T-helper 1 cell (primary cell): ENCODE results near the gene SREBF1.

Source experiments
- DNase-seq, 5 donors: peaks; one replicate each; pipeline ENCODE4 v3.0.0-alpha.2; 2012 to 2020
- total RNA-seq, 4 donors: gene quantifications; one replicate each; lab custom pipeline; 2026; lab: John Stamatoyannopoulos, UW

SREBF1 gene
- total RNA-seq = 64.9 to 128 (median 76.3) reads per million in 4 donors

- peak; percentile 44 to 80 (median 58) for DNase-seq
Measured at GRCh38 chr17:17836818-17837379, at the start of gene SREBF1. TSS of gene SREBF1 (minus strand) at chr17:17836986. CDS start at chr17:17836817, 169 bp downstream.

DNA sequence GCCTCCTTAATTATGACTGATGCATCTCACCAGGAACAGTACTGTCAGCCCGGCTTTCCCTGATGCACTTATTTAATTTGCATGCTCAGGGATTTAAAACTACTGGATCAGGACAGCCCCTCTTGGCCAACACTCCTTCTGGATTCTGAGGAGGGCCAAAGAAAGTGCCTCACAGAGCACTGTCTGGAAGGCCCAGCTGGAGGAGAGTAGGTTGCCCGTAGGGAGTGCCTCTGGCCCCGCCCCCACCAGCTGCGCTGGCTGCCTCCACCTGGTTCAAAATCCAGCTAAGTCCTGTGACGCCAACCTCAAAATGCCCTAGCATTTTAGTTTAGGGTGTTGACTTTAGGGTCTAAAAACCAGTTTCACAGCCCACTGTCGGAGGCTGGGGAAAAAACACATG lies 49.4 kb upstream of the SREBF1 start:
- DNase-seq = no peak

DNA sequence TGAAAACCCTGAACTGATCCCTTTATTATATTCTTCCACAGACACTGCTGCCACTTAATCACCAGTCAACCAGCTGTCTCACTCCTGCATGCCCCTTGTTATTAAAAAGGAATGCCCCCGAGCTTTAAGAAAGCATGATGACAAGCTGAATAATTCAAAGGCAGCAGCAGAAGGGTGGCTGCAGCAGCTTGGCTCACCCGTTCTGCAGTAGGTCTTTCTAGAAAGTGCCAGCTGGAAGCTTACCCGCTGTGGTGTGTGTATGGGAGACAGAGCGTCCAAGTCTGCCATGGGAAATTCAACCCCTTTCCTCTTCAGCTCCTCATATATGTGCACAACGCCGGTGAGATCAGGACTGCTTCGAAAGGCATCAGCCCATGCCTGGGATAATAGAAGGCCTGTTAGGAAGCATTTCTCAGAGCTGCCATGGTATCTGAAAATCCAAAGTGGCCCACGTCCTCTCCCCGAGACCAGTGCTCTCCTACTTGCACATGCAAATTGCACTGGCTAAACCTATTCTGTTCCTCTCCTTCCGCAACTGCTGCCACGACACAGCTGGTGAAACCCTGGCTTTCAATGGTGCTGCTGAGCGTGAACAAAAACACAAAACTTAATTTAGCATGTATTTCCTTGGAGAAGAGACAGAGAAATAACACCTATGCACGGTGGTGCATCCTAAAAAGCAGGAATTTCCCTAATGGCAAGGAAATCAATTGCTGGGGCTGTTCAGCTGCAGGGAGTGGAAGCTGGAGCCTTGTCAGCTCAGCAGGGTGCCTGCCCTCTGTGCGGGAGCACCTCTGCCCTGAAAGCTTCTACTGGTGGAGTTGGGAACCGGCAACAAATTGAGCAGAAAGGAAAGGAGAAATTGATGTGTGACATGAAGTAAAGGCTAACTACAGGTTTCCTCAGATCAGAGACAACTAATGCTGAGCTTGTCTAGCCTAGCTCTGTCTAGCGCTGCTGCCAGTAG lies 47.9 kb upstream of the SREBF1 start:
- DNase-seq = no peak

DNA sequence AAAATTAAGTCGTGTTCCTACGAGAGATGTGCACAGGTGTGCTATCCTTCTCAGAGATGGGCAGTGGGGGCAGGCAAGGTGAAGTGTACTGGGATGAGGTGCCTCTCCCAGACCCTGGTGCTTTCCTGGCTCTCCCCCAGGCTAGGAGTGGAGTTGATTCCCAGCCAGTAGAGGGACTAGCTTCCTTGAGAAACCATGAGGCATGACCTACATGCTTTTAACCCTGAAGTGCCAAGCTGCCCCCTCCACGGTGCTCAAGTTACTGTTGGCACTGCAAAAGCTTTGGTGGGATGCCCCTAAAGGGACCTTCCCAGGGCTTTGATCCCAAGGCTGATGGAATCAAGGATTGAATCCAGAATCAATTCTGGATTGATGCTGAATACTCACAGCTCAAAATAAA lies 47.0 kb upstream of the SREBF1 start:
- DNase-seq = no peak

DNA sequence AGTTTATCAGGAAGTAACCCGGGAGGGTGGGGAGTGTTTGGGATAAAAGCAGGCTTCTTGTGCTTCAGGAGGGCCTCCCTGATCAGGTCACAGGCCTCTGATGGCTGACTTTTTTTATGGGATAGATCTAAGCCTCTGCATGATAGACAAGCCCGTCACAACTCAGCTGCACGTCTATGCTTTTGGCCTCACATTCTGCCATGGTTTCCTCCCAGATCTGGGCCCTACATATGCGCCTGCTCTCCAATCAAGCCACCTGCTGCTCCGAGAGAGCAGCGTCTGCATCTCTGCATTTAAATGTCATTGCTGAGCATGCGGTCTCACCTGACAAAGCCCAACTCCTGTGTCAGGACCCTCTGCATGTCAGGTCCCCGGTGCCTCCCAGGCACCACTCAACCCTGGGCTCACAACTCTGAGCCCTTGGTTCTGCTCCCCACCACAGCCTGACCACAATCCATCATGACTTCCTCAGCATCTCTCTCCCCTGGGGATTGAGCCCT lies 45.3 kb upstream of the SREBF1 start:
- DNase-seq = no peak

GRCh38 chr17:17880577-17881196 lies 43.9 kb upstream of the SREBF1 start:
- DNase-seq = no peak

DNA sequence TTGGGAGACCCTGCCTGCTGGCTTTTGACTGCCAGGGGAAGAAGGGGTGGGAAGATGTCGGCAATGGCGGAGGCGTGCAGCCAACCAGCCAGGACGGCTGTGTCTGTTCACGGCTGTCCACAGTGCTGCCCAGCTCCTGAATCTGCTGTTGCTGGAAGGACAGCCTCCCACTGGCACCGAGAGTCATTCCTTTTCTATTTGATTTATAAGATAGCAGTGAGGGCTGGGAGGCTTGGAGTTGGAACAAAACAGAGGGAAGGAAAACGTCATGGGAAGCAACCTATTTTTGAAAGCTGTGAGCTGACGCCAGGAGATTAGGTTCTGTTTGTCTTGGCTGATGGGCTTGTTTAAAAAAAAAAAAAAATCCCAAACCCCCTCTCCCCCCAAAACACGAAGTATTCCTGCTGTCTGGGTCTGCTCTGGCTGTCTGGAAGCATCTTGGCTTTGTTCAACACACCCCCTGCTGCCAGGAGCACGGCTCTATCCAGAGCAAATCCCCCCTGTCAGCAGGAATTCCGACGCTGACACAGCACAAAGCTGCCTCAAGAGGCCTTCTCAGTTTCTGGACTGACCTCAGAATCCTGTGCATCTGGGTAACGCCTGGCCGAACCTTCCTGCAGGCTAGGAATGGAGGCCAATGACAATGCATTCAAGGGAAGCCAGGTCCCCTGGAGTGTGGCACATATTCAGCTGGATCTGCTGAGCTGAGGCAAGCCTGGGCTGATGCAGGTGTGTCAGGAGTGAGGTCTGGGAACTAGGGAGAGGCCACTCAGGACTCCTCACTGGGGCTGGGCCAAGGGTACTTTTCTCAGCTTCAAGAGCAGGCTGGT lies 41.0 kb upstream of the SREBF1 start:
- DNase-seq = no peak

DNA sequence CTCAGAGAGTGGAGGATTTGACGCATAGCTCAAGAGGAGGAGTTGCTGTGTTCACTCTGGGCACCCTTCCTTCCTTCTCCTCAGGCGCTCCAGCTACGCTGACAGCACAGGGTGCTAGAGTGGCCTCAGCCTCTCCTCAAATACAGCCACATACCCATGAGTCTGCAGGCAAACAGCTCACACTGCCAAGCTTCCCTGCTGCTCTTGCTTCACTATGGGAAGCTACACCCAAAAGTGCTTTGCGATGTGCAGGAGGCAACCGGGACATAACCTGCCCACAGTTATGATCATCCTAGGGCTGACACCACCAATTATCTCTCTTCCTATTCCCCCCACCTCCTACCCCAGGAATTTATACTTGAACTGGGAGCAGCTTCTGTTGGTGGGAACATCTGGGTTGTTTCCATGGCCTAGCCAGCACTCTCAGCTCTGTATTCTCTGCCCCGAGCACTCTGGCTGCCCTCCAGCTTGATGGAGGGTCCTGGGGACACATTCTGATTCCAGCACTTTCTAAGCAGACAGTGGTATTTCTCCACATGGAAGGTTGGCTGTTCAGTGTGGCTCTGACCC lies 40.3 kb upstream of the SREBF1 start:
- DNase-seq = no peak

DNA sequence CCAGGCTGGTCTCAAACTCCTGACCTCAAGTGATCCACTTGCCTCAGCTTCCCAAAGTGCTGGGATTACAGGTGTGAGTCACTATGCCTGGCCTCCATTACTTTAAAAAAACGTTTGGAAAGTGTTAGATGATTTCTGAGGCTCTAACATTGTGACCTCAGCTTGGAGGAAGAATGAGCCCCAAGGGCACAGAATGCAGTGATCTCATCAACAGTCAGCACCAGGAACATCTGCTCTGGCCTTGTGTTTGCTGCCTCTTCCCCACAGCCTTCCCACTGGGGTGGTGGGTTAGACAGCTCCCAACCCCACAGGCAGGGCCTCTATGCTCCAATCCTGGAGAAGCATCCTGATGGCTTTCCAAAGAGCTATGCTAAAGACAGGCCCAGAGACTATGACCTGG lies 37.7 kb upstream of the SREBF1 start:
- DNase-seq = no peak

- DNase-seq = no peak
Measured at GRCh38 chr17:17873450-17873991, 36.7 kb upstream of the SREBF1 start.

- DNase-seq = no peak
Measured at GRCh38 chr17:17872547-17873345, 36.0 kb upstream of the SREBF1 start.

DNA sequence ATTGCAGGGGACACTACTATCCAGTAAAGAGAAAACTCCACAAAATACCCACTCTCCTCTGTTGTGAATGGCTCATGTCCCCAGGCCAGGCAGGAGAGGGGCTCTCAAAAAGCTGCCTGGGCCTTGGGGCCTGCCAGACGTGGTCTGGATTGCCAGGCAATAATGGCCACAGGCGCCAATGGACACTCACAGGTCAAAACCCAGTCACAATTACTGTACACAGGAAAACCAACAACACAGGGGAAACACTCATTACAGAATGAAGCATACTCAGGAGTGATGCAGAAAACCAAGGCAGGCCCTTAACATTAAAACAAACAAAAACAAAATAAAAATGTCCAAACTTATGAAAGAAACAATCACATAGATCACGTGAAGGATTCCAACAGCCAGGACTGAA lies 35.1 kb upstream of the SREBF1 start:
- DNase-seq = no peak

- DNase-seq = no peak
Measured at GRCh38 chr17:17870247-17870646, 33.5 kb upstream of the SREBF1 start.

DNA sequence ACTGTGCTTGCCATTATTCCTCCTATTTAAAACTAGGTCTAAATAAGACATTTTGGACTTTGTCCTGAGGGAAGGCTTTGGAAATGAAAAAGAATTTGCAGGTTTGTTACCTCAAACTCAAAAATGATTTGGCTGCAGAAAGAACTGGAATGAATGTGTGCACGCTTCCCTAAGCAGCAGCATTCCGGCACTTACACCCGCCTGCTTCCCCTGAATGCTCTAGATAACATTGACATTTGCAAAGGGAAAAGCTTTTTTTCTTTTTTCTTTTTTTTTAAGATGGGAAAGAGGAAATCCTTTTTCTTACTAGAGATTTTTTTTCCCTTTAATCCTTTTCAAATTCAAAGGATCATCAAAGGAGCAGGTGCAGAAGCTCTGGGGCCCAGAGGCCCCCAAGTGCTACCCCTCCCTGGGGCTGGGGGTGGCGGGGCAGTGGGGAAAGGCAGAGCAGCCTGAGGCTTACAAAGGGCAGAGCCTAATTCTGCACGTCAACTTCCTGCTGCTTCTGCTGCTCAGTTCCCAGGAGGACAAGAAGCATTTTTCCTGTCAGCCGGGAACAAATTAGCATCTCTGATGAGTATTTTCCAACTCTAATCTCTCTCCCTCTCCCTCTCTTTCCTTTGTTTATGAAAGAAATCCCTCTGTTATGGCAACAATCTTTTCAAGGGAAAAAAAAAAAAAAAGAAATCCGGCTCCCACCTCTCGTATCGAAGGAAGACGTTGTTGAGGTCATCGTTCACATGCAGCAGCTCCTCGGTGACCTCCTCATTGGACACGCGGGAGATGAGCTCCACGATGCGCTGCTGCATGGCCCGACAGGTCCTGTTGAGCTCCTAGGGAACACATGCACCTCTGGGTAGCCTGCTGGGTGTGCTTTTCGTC lies 32.1 kb upstream of the SREBF1 start:
- no peak for DNase-seq

DNA sequence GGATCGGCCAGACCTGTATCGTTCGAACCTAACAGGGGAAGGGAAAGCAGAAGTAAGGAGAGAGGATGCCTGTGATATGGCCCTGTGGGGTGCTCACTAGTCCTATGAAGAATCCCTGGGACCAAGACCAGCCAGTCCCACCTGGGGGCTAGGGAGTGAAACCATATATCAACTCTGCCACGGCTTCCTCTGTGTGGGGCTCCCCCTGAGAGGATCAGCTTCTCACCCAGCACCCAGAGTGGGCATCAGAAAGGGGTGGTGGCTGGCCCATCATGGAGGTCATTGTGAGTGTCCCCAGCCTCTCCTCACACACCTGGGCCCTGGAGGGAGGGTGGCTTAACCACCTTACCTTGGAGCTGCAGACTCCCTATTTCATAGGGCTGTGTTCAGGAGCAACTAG lies 30.1 kb upstream of the SREBF1 start:
- DNase-seq = no peak

GRCh38 chr17:17866425-17866824 lies 29.6 kb upstream of the SREBF1 start:
- DNase-seq = no peak

GRCh38 chr17:17865035-17865434 lies 28.2 kb upstream of the SREBF1 start:
- DNase-seq = no peak

GRCh38 chr17:17860766-17861107 lies 24.0 kb upstream of the SREBF1 start:
- no peak for DNase-seq

GRCh38 chr17:17859909-17860765 lies 23.4 kb upstream of the SREBF1 start:
- peak; percentile 38 to 69 (median 62) for DNase-seq
